Measurements from ENCODE around the gene LIPC.

- TF ChIP-seq MYC (IDR thresholded peaks at IDR 0.05; ENCODE audit: insufficient read depth, insufficient read length, insufficient replicate concordance, low read length, severe bottlenecking) (no peak), RELB (IDR thresholded peaks at IDR 0.05; ENCODE audit: low read depth) (no peak), YY1 (IDR thresholded peaks at IDR 0.05; ENCODE audit: low read depth, low read length) (no peak), MAX (IDR thresholded peaks at IDR 0.05; ENCODE audit: low read depth, low read length) (no peak), ZBTB4 (CRISPR knock-in tag; IDR thresholded peaks at IDR 0.05) (no peak), NFIC (IDR thresholded peaks at IDR 0.05; ENCODE audit: low read depth, low read length) (no peak), WRNIP1 (IDR thresholded peaks at IDR 0.05; ENCODE audit: borderline replicate concordance, low read depth, low read length) (no peak), POLR2AphosphoS5 (IDR thresholded peaks at IDR 0.05; ENCODE audit: low read length) (no peak), SUPT20H (IDR thresholded peaks at IDR 0.05; ENCODE audit: borderline replicate concordance, control insufficient read depth, low read depth, low read length) (no peak), SP1 (IDR thresholded peaks at IDR 0.05; ENCODE audit: low read depth, low read length) (no peak)
Measured at GRCh38 chr15:58593870-58594269, 162.1 kb downstream of the LIPC start.

Data from GM12878 (cell line).